Ascending aorta (tissue), 2 donors: ENCODE results near the gene IL5RA. TPM values are rescaled to one million over a fixed set of nuclear protein-coding genes. Genes with fewer than 3 reads are reported as not detected.

Experiments used
- DNase-seq, 2 donors: peaks; one replicate each; pipeline ENCODE4 v3.0.0-alpha.2; 2019; ENCODE audit warnings: low spot score in 2 of 2
- H3K27ac ChIP-seq, 2 donors: fragments of 200-600 bp; sonication (generic); one replicate each; pipeline ENCODE4 v1.5.1; 2016 to 2017; ENCODE audit warnings: mild to moderate bottlenecking in 1 of 2
- H3K27me3 ChIP-seq: fragments of 200-600 bp; sonication (generic); one replicate; pipeline ENCODE4 v1.5.1; 2017
- H3K36me3 ChIP-seq, 2 donors: fragments of 200-600 bp; sonication (generic); one replicate each; pipeline ENCODE4 v1.5.1; 2016
- H3K4me1 ChIP-seq, 2 donors: fragments of 200-600 bp; sonication (generic); one replicate each; pipeline ENCODE4 v1.5.1; 2016 to 2017; ENCODE audit warnings: mild to moderate bottlenecking in 1 of 2
- H3K4me3 ChIP-seq, 2 donors: fragments of 200-600 bp; sonication (generic); one replicate each; pipeline ENCODE4 v1.5.1; 2016 to 2017; ENCODE audit warnings: mild to moderate bottlenecking in 1 of 2
- H3K9me3 ChIP-seq, 2 donors: fragments of 200-600 bp; sonication (generic); one replicate each; pipeline ENCODE4 v1.5.1; 2016
- CTCF ChIP-seq, 3 experiments: fragments of 200-600 bp in 2 of 3; fragments of 450-650 bp in 1 of 3; sonication (generic) in 2 of 3; IDR thresholded peaks; one replicate each; pipeline ENCODE4 v1.5.1; 2016 to 2019; ENCODE audit warnings: antibody characterized with exemption in 3 of 3, mild to moderate bottlenecking in 1 of 3, moderate library complexity in 1 of 3
- intact Hi-C: fragments of 100-400 bp; cut with DNase I; formaldehyde crosslinking; loops from one replicate; pipeline ENCODE4 v1.15.1; 2023
- total RNA-seq: library from RNA; depleted of rRNA; stranded (reverse); fragments of >200 nt; gene quantifications from one replicate; pipeline ENCODE4 v1.1.0, GENCODE V29; 2016

IL5RA gene
- total RNA-seq, 1 donor from 2014 or later: not detected

GRCh38 chr3:3071136-3071535 is 39.0 kb downstream of the IL5RA start:
- DNase-seq: no peak
- Histone ChIP-seq H3K4me1 (no peaks in the 10 kb centered on the region), H3K27ac (no peak overlapping the region), H3K9me3 (no peaks in the 10 kb centered on the region), H3K36me3 (no peaks in the 10 kb centered on the region), H3K27me3 (no peaks in the 10 kb centered on the region), H3K4me3 (no peak overlapping the region)
- intact Hi-C loops: no loop called here
- no peak for TF ChIP-seq CTCF (IDR thresholded peaks at IDR 0.05)

DNA sequence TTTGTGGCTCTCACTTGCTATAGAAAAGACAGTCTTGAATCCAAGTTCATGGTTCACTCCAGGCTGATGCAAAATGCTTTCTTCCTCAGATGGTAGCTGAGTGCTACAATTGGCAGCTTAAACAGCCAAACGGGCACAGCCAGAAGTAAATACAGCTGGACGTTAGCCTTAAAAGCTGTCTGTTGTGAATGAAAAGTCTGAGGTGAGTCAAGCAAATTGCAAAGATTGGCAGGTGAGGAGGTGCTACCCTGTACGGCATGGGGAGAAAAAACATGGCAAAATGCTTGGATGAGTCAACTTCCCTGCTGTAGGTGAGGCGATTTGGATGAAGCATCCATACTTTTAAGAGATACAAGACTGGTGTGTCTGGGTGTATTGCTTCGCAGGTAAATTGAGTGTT is 40.5 kb downstream of the IL5RA start:
- H3K27ac ChIP-seq: no peak overlapping the region
- TF ChIP-seq CTCF (IDR thresholded peaks at IDR 0.05): no peak
- no peak overlapping the region for H3K4me3 ChIP-seq
- intact Hi-C loops: no loop called here
- no peaks in the 10 kb centered on the region for H3K9me3 ChIP-seq
- no peak for DNase-seq
- no peaks in the 10 kb centered on the region for H3K4me1 ChIP-seq
- H3K27me3 ChIP-seq: no peaks in the 10 kb centered on the region
- H3K36me3 ChIP-seq: no peaks in the 10 kb centered on the region

GRCh38 chr3:3068358-3068881 is 41.8 kb downstream of the IL5RA start:
- Histone ChIP-seq H3K27ac (no peak overlapping the region), H3K9me3 (no peaks in the 10 kb centered on the region), H3K4me3 (no peak overlapping the region), H3K27me3 (no peaks in the 10 kb centered on the region), H3K4me1 (no peaks in the 10 kb centered on the region), H3K36me3 (no peaks in the 10 kb centered on the region)
- no peak for TF ChIP-seq CTCF (IDR thresholded peaks at IDR 0.05)
- intact Hi-C loops: no loop called here
- no peak for DNase-seq

DNA sequence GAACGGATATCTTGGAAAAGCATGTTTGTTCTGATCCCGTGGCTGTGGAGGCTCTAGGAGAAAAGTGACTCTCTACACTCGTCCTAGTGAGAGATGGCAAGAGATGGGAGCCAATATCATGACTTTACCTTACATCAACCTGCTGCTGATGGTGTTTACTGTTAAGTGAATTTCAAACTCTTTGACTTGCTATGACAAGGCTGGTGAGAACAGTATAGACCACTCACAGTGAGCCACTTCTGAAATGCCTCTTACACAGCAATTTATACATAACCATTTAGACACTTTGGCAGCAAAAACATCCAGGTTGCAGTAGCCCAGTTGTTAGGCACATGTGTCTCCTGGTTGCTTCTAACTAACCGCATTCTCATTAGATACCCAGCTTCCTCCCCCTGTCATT is 43.3 kb downstream of the IL5RA start:
- H3K9me3 ChIP-seq: no peaks in the 10 kb centered on the region
- H3K4me3 ChIP-seq: no peak overlapping the region
- no peak overlapping the region for H3K27ac ChIP-seq
- no peak for DNase-seq
- no peaks in the 10 kb centered on the region for H3K4me1 ChIP-seq
- TF ChIP-seq CTCF (IDR thresholded peaks at IDR 0.05): no peak
- intact Hi-C loops: no loop called here
- no peaks in the 10 kb centered on the region for H3K27me3 ChIP-seq
- no peaks in the 10 kb centered on the region for H3K36me3 ChIP-seq

DNA sequence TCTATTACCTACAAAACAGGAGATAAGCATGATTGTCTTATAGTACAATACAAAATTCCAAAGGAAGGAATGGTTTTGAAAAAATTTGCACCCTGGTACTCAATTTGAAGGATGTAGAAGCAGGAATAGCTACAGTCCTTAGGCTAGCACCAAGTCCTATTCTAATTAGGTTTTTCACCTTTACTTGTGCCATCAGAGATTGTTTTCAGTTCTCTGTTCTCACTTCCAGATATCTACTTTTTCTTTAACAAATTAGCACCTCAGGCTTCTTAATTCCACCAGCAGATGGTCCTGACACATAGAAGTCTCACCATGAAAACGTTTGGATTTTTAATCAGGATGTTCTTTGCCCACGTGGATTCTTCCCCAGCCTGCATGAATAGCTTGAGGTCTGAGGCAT is 43.8 kb downstream of the IL5RA start:
- no peaks in the 10 kb centered on the region for H3K36me3 ChIP-seq
- no peaks in the 10 kb centered on the region for H3K9me3 ChIP-seq
- no peak overlapping the region for H3K4me3 ChIP-seq
- intact Hi-C loops: no loop called here
- no peak for DNase-seq
- H3K27me3 ChIP-seq: no peaks in the 10 kb centered on the region
- no peaks in the 10 kb centered on the region for H3K4me1 ChIP-seq
- no peak overlapping the region for H3K27ac ChIP-seq
- TF ChIP-seq CTCF (IDR thresholded peaks at IDR 0.05): no peak

DNA sequence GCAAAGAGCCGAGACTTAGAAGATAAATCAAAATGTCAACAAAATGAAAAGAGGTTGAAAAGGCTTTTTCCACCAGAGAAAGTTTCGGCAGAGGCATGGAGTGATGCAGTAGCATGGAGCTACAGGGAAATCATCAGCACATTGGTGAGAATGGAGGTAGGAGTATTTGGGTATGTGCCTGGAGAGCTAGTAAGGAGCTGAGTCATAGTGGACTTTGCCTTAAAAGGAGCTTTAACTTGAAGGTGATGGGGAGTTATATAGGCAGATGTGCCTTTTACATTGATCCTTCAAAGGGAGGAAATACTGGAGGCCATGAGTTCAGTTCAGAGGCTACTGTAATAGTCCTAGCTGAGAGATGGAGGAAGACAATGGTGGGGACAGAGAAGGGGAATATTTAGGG is 44.3 kb downstream of the IL5RA start:
- no peak for TF ChIP-seq CTCF (IDR thresholded peaks at IDR 0.05)
- no peak for DNase-seq
- Histone ChIP-seq H3K4me3 (no peak overlapping the region), H3K27ac (no peak overlapping the region), H3K27me3 (no peaks in the 10 kb centered on the region), H3K36me3 (no peaks in the 10 kb centered on the region), H3K4me1 (no peaks in the 10 kb centered on the region), H3K9me3 (no peaks in the 10 kb centered on the region)
- intact Hi-C loops: no loop called here
